GM12891 (cell line): ENCODE data around the gene LNX2.

Experiments
- DNase-seq: peaks from one replicate; pipeline ENCODE4 v3.0.0; 2011; ENCODE audit warnings: low spot score; ENCODE audit not compliant: insufficient read length
- FAIRE-seq: peaks from 2 replicates; lab custom pipeline; 2011; peaks lifted over from hg19 to GRCh38; lab: Jason Lieb, UNC
- PAX5 ChIP-seq: IDR thresholded peaks from 2 replicates; pipeline ENCODE4 v1.6.1; 2011; ENCODE audit warnings: low read length, moderate library complexity, mild to moderate bottlenecking; ENCODE audit not compliant: insufficient read depth, severe bottlenecking
- POLR2A ChIP-seq: IDR thresholded peaks from 2 replicates; pipeline ENCODE4 v1.6.1; 2011; ENCODE audit warnings: low read depth, low read length, control low read depth
- POLR2AphosphoS5 ChIP-seq: IDR thresholded peaks from 2 replicates; pipeline ENCODE4 v1.6.1; 2011; ENCODE audit warnings: low read depth, low read length, control low read depth
- POU2F2 ChIP-seq: IDR thresholded peaks from 2 replicates; pipeline ENCODE4 v1.6.1; 2011; ENCODE audit warnings: low read depth, mild to moderate bottlenecking, control low read depth, low read length, moderate library complexity
- SPI1 ChIP-seq: IDR thresholded peaks from 2 replicates; pipeline ENCODE4 v1.6.1; 2011; ENCODE audit warnings: low read depth, low read length, control low read depth
- TAF1 ChIP-seq: IDR thresholded peaks from 2 replicates; pipeline ENCODE4 v1.6.1; 2011; ENCODE audit warnings: low read depth, low read length, control low read depth

LNX2 gene

GRCh38 chr13:27659145-27659865, 39.0 kb upstream of the LNX2 start:
- TF ChIP-seq POLR2A (no peak), POLR2AphosphoS5 (no peak), POU2F2 (no peak), SPI1 (no peak), TAF1 (no peak), PAX5 (no peak)
- no peak for DNase-seq
- no peak for FAIRE-seq

GRCh38 chr13:27658546-27658945, 38.2 kb upstream of the LNX2 start:
- no peak for DNase-seq
- no peak for TF ChIP-seq SPI1
- no peak for TF ChIP-seq POLR2AphosphoS5
- TF ChIP-seq TAF1 = no peak
- no peak for TF ChIP-seq PAX5
- no peak for TF ChIP-seq POU2F2
- no peak for TF ChIP-seq POLR2A
- no peak for FAIRE-seq

- no peak for DNase-seq
- FAIRE-seq = no peak
- no peak for TF ChIP-seq SPI1
- no peak for TF ChIP-seq TAF1
- no peak for TF ChIP-seq PAX5
- TF ChIP-seq POLR2A = no peak
- TF ChIP-seq POLR2AphosphoS5 = no peak
- TF ChIP-seq POU2F2 = no peak
Observed at GRCh38 chr13:27657724-27658123, 37.4 kb upstream of the LNX2 start.

- TF ChIP-seq SPI1 (no peak), POU2F2 (no peak), TAF1 (no peak), POLR2A (no peak), PAX5 (no peak), POLR2AphosphoS5 (no peak)
- FAIRE-seq (no peak), DNase-seq (no peak)
Observed at GRCh38 chr13:27654816-27655215, 34.5 kb upstream of the LNX2 start.

GRCh38 chr13:27654059-27654458, 33.7 kb upstream of the LNX2 start:
- no peak for FAIRE-seq
- DNase-seq = no peak
- no peak for TF ChIP-seq POLR2AphosphoS5
- TF ChIP-seq PAX5 = no peak
- no peak for TF ChIP-seq TAF1
- TF ChIP-seq POLR2A = no peak
- TF ChIP-seq SPI1 = no peak
- TF ChIP-seq POU2F2 = no peak

- TF ChIP-seq POLR2AphosphoS5 = no peak
- TF ChIP-seq PAX5 = no peak
- no peak for TF ChIP-seq POU2F2
- DNase-seq (no peak), FAIRE-seq (no peak)
Observed at GRCh38 chr13:27650312-27650711, 30.0 kb upstream of the LNX2 start.

- DNase-seq = no peak
- TF ChIP-seq POU2F2 (no peak), SPI1 (no peak), POLR2A (no peak), PAX5 (no peak), TAF1 (no peak), POLR2AphosphoS5 (no peak)
- FAIRE-seq = no peak
Observed at GRCh38 chr13:27644302-27644701, 24.0 kb upstream of the LNX2 start.

- FAIRE-seq (no peak), DNase-seq (no peak)
- TF ChIP-seq TAF1 = no peak
- no peak for TF ChIP-seq POLR2A
- no peak for TF ChIP-seq POU2F2
- no peak for TF ChIP-seq POLR2AphosphoS5
- TF ChIP-seq SPI1 = no peak
- no peak for TF ChIP-seq PAX5
Observed at GRCh38 chr13:27643334-27644132, 23.2 kb upstream of the LNX2 start.
